C4-2B (cell line): ENCODE measurements around the gene AHSP.
"Not testable (repeated sequence)": the region's sequence is repeated elsewhere in the genome, so short reads cannot be mapped to it uniquely, and the experiment has no call there.

Source experiments
- H3K27ac ChIP-seq: fragments of 450-650 bp; 2 replicates; pipeline ENCODE4 v1.5.1; 2017
- CTCF ChIP-seq: fragments of 450-650 bp; conservative IDR thresholded peaks from 2 replicates; pipeline ENCODE4 v1.5.1; 2017; ENCODE audit warnings: mild to moderate bottlenecking
- ZFX ChIP-seq: fragments of 450-650 bp; IDR thresholded peaks from 2 replicates; pipeline ENCODE4 v1.6.1; 2017

The AHSP gene

GRCh38 chr16:31532120-31532519, 4.4 kb downstream of the AHSP start:
- H3K27ac ChIP-seq: no peak overlapping the region
- no peak for TF ChIP-seq ZFX
- TF ChIP-seq CTCF: no peak

GRCh38 chr16:31532896-31533295, 5.2 kb downstream of the AHSP start:
- no peak overlapping the region for H3K27ac ChIP-seq
- TF ChIP-seq ZFX (no peak), CTCF (no peak)

GRCh38 chr16:31535737-31536136, 8.0 kb downstream of the AHSP start:
- TF ChIP-seq CTCF (no peak), ZFX (no peak)
- H3K27ac ChIP-seq: no peak overlapping the region

GRCh38 chr16:31536804-31537361, 9.2 kb downstream of the AHSP start:
- TF ChIP-seq CTCF (no peak), ZFX (no peak)

GRCh38 chr16:31537362-31538242, 9.9 kb downstream of the AHSP start:
- H3K27ac ChIP-seq: no peak overlapping the region
- TF ChIP-seq CTCF (no peak), ZFX (no peak)

More at GRCh38 chr16:31536804-31537361, 9.2 kb downstream of the AHSP start:
- no peak overlapping the region for H3K27ac ChIP-seq

GRCh38 chr16:31538243-31538598, 10.5 kb downstream of the AHSP start:
- not testable (repeated sequence) for H3K27ac ChIP-seq

GRCh38 chr16:31539762-31540161, 12.1 kb downstream of the AHSP start:
- not testable (repeated sequence) for H3K27ac ChIP-seq

- no peak overlapping the region for H3K27ac ChIP-seq
- TF ChIP-seq CTCF (no peak), ZFX (no peak)
Observed at GRCh38 chr16:31542763-31543162, 15.1 kb downstream of the AHSP start.
